Cerebellar cortex (tissue), 1 donor: ENCODE measurements around the gene UBE2I.
"Not testable (repeated sequence)": the region's sequence is repeated elsewhere in the genome, so short reads cannot be mapped to it uniquely, and the experiment has no call there.

Experiments used
- DNase-seq: peaks from one replicate; pipeline ENCODE4 v3.0.0-alpha.2; 2015; ENCODE audit warnings: low spot score

Gene UBE2I

DNA sequence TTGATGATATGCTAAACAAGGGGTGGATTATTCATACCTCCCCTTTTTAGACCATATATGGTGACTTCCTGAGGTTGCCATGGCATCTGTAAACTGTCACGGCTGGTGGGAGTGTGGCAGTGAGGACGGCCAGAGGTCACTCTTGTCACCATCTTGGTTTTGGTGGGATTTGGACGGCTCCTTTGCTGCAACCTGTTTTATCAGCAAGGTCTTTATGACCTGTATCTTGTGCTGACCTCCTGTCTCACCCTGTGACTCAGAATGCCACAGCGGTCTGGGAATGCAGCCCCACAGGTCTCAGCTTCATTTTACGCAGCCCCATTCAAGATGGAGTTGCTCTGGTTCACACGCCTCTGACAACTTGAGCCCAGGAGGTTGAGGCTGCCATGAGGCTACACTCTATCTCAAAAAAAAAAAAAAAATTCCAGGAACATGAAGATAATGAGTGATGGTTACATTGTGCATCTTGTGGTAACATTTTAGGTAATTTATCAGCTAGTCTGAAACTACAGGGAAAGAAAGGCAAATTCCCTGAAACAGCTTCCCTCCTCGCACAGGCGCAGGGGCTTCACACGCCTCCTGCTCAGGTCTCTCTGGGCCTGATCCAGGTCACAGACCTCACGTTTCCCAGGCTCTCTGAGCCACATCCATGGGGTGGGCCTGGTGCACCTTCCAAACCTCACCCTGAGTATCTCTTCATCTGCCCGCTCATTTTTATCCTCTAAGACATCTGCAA lies 15.3 kb upstream of the UBE2I start:
- DNase-seq = no peak

DNA sequence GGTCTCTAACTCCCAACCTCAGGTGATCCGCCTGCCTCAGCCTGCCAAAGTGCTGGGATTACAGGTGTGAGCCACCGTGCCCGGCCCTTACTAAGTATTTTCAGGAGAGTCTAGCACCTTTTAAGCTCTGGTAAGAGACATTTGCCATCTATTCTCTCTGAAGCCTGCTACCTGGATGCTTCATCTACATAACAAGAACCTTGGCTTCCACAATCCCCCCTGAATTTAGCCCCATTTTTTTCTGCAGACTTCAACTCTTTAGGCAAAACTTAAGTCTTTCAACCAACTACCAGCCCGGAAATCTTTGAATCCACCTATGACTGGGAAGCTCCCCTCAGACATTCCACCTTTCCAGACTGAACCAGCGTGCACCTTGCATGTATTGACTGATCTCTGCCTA lies 14.0 kb upstream of the UBE2I start:
- no peak for DNase-seq

DNA sequence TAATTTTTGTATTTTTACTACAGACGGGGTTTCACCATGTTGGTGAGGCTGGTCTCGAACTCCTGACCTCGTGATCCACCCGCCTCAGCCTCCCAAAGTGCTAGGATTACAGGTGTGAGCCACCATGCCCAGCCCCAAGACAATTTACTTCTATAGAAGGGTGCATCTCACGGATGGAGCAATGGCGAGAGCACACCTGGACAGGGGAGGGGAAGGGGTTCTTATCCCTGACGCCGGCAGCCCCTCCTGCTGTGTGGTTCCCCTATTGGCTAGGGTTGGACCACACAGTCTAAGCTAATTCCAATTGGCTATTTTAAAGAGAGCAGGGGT lies 12.8 kb upstream of the UBE2I start:
- DNase-seq = not testable (repeated sequence)

DNA sequence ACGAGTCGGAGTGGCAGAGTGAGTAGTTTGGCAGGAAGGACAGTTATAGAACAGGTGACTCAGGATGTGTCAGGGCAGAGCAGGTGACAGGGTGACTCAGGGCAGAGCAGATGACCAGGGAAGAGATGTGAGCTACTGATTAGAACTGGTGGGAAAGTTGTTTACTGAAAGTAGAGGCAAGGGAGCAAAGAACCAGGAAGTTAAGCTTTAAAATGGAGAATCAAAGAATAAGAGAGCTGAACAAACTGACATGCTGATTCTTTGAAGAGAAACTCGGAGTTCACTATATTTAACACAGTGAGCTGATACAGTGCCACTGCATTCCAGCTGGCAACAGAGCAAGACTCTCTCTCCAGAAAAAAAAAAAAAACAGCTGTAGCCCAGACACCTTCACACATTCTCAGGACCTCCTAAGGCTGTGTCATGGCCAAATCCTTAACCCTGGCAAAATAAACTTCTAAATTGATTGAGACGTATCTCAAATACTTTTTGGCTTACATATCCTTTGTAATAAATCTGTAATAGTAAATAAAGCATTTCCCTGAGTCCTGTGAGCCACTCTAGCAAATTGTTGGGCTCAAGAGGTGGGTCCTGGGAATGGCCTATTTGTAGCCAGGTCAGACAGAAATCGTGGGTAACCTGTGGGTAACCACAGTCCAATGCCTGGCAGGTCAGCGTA lies 12.3 kb upstream of the UBE2I start:
- DNase-seq = no peak

DNA sequence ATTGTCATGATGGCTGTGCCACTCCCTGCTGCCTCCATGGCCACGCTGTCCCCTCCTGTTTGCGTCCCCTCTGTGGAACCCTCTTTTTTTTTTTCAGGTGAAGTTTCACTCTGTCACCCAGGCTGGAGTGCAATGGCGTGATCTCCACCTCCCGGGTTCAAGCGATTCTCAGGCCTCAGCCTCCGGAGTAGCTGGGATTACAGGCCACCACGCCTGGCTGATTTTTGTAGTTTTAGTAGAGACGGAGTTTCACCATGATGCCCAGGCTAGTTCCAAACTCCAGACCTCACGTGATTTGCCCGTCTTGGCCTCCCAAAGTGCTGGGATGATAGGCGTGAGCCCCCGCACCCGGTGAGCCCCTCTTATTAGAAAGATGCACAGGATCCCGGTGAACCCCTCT lies 11.0 kb upstream of the UBE2I start:
- DNase-seq = no peak

DNA sequence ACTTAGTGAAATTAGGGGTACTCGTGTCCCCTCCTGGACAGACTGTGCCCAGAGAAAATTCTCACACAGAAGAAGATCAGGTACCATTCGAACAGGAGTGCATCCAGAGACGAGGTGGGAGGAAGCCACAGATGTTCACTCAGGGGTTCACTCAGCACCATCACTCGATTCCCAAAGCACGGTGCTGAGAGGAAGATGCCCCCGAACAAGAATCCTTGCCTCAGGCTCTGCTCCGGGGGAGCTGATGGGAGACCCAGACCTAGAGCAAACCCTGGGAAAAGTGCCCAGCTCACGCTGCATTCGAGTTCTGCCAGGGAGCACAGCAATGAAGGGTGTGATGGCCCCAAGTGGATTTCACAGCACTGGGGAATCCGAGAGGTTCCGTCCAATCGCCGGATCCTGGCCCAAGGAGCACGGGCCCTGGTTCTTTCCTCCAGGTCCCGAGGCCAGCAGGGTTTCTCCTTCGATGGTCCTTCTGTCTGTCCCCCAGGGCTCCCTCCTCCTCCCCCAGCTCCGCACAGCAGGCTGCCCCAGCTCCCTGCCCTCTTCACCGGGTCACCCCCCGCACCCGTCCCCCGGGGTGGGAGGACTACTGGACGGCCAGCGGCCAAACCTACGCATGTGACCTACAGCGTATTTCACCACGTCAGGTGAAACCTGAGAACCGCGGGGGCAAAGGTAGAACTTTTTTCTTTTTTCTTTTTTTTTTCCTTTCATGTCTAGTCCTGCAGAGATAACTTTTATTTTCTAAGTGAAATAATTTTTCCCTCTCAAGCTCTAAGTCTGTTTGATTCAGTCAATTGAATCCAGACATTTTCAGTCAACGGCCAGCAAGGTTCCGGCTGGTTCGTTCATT lies 10.2 kb upstream of the UBE2I start:
- no peak for DNase-seq

DNA sequence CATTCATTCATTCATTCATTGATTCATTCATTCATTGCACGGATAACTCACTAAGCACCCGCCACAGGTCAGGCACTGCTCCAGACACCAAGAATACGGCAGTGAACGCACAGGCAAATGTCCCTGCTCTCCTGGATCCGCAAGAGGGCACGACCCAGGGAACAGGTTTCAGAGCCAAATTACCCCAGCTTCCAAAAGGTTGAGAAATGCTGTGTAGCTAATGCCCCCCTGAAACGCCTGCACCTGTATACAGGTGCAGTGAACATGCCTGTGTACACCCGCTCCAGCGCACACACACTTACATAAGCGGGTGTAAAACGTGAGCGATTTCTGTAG lies 9.6 kb upstream of the UBE2I start:
- DNase-seq = no peak

DNA sequence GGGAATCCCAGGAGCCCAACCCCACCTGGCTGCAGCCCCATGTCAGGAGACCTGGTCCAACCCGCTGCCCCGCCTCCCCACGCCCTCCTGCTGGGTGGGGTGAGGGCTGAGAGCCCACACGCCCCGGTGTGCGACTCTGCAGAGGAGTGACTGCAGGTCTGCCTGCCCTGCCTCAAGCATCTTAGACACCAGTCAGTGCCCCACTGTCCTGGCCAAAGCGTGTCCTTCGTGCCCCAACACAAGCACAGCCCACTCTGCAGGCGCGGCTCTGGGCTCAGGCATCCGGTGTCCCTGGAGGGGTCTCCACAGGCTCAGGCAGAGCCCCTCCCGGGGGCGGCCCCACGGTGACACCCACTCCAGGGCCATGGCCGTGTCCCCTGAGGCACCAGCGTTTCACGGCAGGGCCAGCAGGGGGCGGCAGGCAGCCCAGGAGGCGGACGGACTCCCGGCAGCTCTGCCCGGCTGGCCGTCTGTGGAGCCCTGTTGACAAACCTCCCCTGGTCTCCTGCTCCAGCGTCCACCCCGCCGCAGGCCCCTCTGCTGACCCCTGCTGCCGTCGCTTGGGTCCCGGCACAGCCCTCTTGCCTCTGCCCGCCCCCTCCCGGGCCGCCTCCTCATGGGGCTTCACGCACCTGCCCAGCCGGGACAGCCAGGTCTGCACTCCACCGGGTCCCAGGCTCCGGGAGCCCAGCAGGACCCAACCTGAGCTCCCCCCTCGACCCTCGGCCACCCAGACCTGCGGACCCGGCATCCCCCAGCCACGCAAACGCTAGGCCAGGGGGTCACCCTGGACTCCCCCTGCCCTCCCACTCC lies 8.6 kb upstream of the UBE2I start:
- DNase-seq = peak; percentile 34

DNA sequence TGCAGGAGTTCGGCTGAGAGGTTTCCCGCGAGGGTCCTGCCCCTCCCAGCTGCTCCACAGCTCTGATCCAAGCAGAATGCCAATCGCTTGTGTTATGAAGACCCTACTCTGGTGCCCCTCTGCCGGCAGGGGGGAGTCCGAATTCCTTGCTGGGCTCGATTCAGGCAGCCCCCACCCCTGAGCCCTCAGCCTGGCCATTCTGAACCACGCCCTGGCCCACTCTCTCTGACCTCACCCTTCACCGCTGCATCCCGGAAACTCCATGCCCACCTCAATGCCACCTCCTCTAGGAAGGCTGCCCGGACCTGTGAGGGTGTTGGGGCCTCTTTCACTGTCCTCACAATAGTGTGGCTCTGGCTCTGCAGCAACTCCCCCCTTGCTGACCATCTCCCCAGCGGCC lies 7.9 kb upstream of the UBE2I start:
- no peak for DNase-seq

DNA sequence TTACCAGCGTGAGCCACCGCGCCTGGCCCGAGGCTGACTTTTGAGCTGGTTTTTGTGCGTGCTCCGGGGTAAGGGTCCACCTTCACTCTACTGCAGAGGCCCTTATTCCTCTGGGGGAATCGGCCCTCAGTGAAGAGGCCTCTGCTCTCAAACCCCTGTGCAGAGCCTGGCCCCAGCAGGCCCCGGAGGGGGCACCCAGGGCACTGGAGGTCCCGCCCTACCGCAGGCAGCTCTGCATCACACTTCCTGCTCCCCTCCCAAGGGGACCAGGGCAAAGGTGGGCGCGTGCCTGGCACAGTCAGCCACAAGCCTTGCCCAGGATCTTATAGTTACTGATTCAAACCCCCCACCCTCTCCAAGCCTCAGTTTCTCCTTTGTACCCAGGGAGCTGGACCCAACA lies 3.6 kb upstream of the UBE2I start:
- no peak for DNase-seq

DNA sequence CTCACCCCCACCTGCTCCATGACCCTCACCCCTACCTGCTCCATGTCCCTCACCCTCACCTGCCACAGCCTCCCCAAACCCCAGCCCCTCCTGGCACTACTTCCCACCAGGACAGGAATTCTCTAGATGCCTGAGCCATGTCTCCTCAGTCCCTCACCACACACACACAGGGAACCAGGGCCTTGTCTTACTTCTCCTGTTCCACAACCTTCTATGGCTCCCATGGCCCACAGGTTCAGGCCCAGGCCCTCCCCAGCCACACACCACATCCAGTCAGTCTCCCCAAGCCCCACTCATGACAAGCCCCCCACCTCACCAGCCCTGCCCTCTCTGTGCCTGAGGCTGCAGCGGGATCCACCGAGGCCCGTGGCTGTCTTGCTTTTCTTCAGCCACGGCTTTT lies 3.1 kb upstream of the UBE2I start:
- no peak for DNase-seq

DNA sequence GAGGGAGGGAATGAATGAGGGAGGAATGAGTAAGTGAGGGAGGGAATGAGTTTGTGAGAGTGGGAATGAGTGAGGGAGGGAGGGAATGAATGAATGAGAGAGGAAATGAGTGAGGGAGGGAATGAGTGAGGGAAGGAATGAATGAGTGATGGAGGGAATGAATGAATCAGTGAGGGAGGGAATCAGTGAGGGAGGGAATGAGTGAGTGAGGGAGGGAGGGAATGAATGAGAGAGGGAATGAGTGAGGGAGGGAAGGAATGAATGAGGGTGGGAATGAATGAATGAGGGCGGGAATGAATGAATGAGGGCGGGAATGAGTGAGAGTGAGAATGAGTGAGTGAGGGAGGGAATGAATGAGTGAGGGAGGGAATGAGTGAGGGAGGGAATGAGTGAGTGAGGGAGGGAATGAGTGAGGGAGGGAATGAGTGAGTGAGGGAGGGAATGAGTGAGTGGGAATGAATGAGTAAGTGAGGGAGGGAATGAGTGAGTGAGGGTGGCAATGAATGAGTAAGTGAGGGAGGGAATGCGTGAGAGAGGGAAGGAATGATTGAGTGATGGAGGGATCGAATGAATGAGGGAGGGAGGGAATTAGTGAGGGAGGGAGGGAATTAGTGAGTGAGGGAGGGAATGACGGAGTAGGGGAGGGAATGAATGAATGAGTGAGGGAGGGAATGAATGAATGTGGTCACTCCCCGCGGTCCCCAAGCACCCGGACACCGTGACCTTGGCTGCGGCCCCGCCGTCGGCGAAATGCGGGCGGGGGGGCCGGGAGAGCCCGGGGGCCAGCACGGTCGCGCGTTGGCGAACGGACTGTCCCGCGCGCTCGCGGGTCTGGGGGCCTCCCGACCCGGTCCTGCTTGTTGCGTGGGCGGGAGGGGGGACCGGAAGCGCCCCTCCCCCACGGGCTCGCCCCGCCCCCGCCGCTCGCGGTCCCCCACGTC lies 1.1 kb upstream of the UBE2I start:
- peak; percentile 69 for DNase-seq

DNA sequence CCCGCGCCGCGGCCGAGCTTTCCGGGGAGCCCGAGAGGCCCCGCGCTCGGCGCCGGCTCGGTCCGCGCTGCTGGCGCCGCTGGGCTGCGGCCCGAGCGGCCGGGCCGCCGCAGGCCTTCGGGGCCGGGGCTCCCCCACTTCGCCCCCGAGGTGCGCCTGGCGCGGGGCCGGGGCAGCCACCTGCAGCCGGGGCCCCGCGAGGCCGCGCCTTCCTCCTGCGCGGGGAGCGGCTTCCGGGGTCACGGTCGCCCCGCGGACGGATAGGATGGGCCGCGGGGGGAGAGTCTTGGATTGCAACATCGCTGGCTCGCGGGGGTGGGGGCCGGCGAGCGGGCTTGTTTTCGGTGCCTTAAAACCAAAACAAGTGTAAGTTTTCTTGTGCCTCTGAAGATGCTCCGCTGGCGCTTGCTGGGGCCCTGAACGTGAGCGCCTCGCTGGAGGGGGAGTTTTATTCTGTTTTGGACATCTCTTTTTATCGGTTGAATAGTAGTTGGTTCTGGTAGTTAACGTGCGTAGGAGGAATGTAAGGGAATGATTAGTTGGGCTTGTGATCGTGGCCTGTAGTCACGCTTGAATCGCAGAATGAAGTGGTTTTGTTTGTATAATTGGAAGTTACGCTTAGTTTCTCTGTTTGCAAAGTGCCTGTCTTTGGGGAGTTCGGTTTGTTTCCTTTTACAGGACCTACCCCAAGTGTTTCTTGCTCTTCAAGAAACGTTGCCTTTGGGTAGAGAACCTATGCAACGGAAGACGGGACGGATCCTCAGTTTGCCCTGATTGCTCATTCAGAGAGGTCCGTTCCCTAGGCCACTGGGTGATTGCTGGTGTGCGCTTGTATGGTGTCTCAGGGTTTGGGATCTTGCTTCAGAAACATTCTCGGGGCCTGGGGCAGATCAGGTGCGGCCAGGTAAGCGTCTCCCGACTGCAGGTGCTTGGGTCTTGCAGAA lies 724 bp downstream of the UBE2I start:
- no peak for DNase-seq

DNA sequence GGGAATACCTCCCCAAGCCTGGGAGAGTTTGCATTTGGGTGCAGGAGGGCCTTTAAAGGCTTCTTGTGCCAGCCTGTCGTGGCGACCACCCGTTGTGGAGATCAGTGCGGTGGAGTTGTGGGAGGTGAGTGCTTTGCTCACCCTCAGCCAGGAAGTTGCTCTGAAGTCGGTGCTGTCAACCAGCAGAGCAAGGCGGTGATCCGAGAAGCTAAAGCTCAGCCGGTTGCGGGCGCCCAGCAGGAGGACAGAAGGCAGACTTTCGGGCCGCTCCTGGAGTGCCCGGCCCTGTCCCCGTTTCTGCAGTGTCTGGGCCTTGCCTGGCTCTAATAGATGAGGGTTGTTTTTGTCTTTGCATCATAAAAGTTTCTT lies 1.4 kb downstream of the UBE2I start:
- DNase-seq = no peak

DNA sequence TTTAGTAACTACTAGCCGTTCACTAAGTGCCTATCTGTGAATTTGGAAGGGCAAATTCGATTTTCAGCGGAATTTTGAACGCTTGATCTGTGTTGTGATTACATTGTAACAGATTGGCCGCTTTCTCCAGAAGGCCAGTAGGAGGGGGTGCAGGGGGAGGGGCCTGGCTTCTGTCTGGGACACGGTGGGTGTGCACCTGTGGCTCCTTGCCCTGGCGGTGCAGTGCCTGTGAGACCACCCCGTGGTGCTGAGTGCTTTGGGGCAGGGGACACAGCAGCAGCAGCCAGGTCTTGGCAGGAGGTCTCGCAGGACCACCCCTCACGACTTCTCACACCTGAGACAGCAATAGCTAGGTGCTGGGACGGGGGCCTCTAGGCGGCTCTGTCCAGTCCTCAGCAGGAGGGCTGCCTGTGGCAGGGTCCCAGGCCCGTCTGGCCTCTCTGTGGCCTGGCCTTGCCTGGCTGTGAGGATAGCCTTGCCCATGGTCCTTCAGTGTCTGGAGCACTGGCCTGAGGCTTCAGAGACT lies 1.8 kb downstream of the UBE2I start:
- DNase-seq = no peak

DNA sequence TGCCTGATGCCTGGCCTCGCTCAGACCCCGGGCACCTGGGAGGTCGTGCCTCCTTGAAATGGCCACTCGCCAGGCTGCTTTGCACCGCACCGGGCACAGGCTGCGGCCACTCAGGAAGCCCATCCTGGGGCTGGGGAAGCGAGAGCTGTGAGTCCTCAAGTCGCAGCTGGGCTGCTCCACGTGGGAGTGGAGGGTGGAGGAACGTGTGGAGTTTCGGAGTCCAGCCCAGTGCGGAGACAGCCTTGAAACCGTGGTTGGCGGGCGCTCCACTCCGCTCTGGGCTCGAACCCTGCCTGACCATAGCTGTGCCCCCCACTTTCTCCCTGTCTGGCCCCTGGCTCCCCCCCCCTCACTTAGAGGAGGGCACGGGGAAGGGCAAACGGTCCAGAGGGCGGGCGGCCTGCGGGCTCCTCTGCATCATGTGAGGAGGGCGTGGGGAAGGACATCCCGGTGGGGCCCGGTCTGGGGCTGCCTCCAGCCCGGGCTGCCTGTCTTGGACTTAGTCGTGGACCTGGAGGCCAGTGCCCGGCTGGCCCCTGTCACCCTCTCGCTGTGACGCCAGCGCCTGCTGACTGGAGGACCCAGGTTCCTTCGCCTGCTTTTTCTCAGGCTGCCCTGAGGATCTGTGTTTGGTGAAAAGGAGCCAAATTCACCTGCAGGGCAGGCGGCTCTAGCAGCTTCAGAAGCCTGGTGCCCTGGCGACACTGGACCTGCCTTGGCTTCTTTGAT lies 2.5 kb downstream of the UBE2I start:
- no peak for DNase-seq

DNA sequence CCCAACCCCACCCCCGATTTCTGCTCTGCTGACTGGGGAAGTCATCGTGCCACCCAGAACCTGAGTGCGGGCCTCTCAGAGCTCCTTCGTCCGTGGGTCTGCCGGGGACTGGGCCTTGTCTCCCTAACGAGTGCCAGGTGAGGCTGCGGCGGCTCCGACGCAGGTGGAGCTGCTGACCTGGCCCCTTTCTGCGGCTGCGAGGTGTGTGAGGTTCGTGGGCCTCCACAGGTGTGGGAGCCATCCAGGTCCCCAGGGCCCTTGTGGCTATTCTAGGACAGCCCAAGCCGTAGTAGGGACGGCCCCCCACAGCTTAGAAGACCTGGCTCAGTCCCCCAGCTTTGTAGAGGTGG lies 3.0 kb downstream of the UBE2I start:
- DNase-seq = no peak

DNA sequence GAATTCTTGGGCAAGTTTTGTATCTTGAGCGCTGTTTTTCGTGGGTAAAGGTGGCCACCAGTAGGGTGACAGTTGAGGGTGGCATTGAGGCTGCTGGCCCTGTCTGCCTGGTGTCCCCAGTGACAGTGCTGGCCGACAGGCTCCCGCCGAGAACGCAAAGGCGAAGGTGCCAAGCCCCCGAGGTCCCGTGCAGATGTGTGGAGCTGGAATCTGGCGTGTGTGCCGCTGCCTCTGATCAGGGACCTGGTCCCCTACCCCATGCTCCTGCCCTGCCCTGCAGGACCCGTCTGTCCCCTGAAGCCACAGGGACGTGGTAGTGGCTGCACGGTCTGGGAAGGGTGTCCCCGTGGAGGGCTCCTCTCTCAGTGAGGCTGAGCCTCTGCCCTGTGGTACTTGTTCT lies 3.5 kb downstream of the UBE2I start:
- no peak for DNase-seq

DNA sequence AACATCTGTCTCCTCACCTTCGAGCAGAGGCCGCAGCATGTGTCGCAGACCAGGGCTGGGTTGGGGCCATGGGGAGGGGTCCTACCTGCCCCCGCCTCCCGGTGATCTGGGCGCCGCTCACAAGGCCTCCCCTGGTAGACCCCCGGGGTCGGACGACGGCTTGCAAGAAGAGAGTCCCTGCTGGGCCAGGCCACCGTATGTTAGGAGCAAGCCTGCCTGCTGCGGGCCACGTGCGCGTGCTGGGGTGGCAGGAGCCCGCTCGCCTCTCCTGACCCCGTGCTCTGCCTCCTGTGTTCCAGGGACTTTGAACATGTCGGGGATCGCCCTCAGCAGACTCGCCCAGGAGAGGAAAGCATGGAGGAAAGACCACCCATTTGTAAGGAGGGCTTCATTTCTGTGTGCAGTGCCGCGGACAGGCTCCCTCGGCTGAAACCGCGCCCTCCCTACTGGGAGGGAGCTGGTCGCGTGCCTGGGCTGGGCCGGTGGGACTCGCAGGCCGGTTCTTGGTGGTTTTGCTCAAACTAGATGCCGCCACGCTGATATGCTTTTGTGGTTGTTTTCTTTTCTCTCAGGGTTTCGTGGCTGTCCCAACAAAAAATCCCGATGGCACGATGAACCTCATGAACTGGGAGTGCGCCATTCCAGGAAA lies 4.4 kb downstream of the UBE2I start:
- DNase-seq = no peak
